Measurements from ENCODE around the gene PSMA2.
"Not testable (repeated sequence)": the region's sequence is repeated elsewhere in the genome, so short reads cannot be mapped to it uniquely, and the experiment has no call there.

The PSMA2 gene

GRCh38 chr7:42900842-42901241, 31.1 kb downstream of the PSMA2 start:
- DNase-seq, result no peak

- DNase-seq, result no peak
Observed at GRCh38 chr7:42893346-42894240, 38.4 kb downstream of the PSMA2 start.

- no peak for DNase-seq
Observed at GRCh38 chr7:42886893-42887505, 45.0 kb downstream of the PSMA2 start.

GRCh38 chr7:42886129-42886528, 45.8 kb downstream of the PSMA2 start:
- no peak for DNase-seq

- DNase-seq, result not testable (repeated sequence)
Observed at GRCh38 chr7:42885183-42885582, 46.8 kb downstream of the PSMA2 start.

GRCh38 chr7:42883950-42884349, 48.0 kb downstream of the PSMA2 start:
- DNase-seq, result no peak

- DNase-seq, result no peak
Observed at GRCh38 chr7:42880392-42880791, 51.6 kb downstream of the PSMA2 start.

- DNase-seq, result no peak
Observed at GRCh38 chr7:42878303-42878702, 53.7 kb downstream of the PSMA2 start.

GRCh38 chr7:42877862-42878261, 54.1 kb downstream of the PSMA2 start:
- DNase-seq, result no peak

GRCh38 chr7:42876182-42877068, 55.5 kb downstream of the PSMA2 start:
- DNase-seq, result peak; percentile 16

GRCh38 chr7:42869131-42870020, 62.6 kb downstream of the PSMA2 start:
- DNase-seq, result no peak

- no peak for DNase-seq
Observed at GRCh38 chr7:42868480-42868879, 63.5 kb downstream of the PSMA2 start.
